Panc1 (cell line): ENCODE measurements around the gene ZNF516. TPM values are rescaled to one million over a fixed set of nuclear protein-coding genes. Genes with fewer than 3 reads are reported as not detected.

Experiments used
- ATAC-seq: fragments of 200-7000 bp; cut with Tn5 transposase; 2 replicates; pipeline ENCODE4 v1.9.1; 2020; ENCODE audit warnings: mild to moderate bottlenecking, moderate library complexity
- BruUV-seq: library from RNA; stranded (reverse); fragments of 400-500 nt; replicated peaks from 2 replicates; lab custom pipeline; 2021; lab: Mats Ljungman, UMichigan
- CTCF ChIA-PET: fragments of 300-600 bp; sonication (Branson Sonifier 250); formaldehyde crosslinking; loops from one replicate; lab custom pipeline; 2022; ENCODE audit warnings: antibody characterized with exemption; lab: Charles Lee
- POLR2A ChIA-PET: fragments of 300-600 bp; sonication (Branson Sonifier 250); formaldehyde crosslinking; loops from one replicate; lab custom pipeline; 2022; ENCODE audit warnings: antibody characterized with exemption; lab: Charles Lee
- DNase-seq: peaks from one replicate; pipeline ENCODE4 v3.0.0-alpha.2; 2010; ENCODE audit warnings: low read depth, low spot score
- H3K27ac ChIP-seq: 2 replicates; pipeline ENCODE4 v1.5.1; 2011; ENCODE audit warnings: mild to moderate bottlenecking, low read length, inconsistent platforms
- H3K27me3 ChIP-seq: fragments of 200-500 bp; sonication (Bioruptor generic); 2 replicates; pipeline ENCODE4 v1.6.0; 2014; ENCODE audit warnings: low read length, inconsistent platforms; ENCODE audit not compliant: control insufficient read depth, insufficient read depth
- H3K36me3 ChIP-seq: fragments of 200-500 bp; sonication (Bioruptor generic); 2 replicates; pipeline ENCODE4 v1.5.1; 2014; ENCODE audit warnings: inconsistent platforms, mild to moderate bottlenecking, low read length, moderate library complexity; ENCODE audit not compliant: control insufficient read depth, insufficient read depth
- H3K4me1 ChIP-seq: 2 replicates; pipeline ENCODE4 v1.5.1; 2011; ENCODE audit warnings: inconsistent platforms, mild to moderate bottlenecking, low read length, moderate library complexity; ENCODE audit not compliant: control insufficient read depth, insufficient read depth
- H3K4me3 ChIP-seq, 2 experiments: 2 replicates each; pipeline ENCODE4 v1.5.1; 2011 to 2012; ENCODE audit warnings: low read depth in 2 of 2, low read length in 2 of 2, mild to moderate bottlenecking in 2 of 2, inconsistent platforms in 1 of 2, moderate library complexity in 1 of 2
- H3K9me3 ChIP-seq: fragments of 200-500 bp; sonication (Bioruptor generic); 2 replicates; pipeline ENCODE4 v1.5.1; 2014; ENCODE audit warnings: low read depth, mild to moderate bottlenecking, inconsistent platforms, low read length, moderate library complexity; ENCODE audit not compliant: control insufficient read depth, insufficient read depth
- POLR2AphosphoS5 ChIP-seq: IDR thresholded peaks from 2 replicates; pipeline ENCODE4 v1.6.1; 2012; ENCODE audit warnings: mild to moderate bottlenecking, low read depth, low read length, moderate library complexity
- REST ChIP-seq, 2 experiments: IDR thresholded peaks; 2 replicates each; pipeline ENCODE4 v1.6.1; 2011 to 2012; ENCODE audit warnings: low read depth in 2 of 2, control low read depth in 1 of 2, low read length in 1 of 2, mild to moderate bottlenecking in 1 of 2, moderate library complexity in 1 of 2; ENCODE audit not compliant: insufficient read depth in 1 of 2
- SIN3A ChIP-seq: IDR thresholded peaks from 2 replicates; pipeline ENCODE4 v1.6.1; 2012; ENCODE audit warnings: low read depth, mild to moderate bottlenecking, low read length, moderate library complexity, borderline replicate concordance; ENCODE audit not compliant: insufficient read depth
- TCF7L2 ChIP-seq: IDR thresholded peaks from 2 replicates; pipeline ENCODE4 v1.6.1; 2011; ENCODE audit warnings: mild to moderate bottlenecking, low read depth, low read length, inconsistent platforms
- in situ Hi-C: cut with HindIII; loops from 2 replicates; pipeline ENCODE4 v1.10.0; 2016; ENCODE audit warnings: low sequenced_read_pairs, low pct_unique_long_range_greater_than_20kb
- intact Hi-C: fragments of 100-400 bp; cut with micrococcal nuclease; formaldehyde crosslinking; loops from one replicate; pipeline ENCODE4 v1.10.0; 2022; ENCODE audit not compliant: unreplicated experiment
- total RNA-seq: library from RNA; stranded (reverse); gene quantifications from one replicate; pipeline ENCODE4 v1.2.1, GENCODE V29; 2021; ENCODE audit not compliant: unreplicated experiment
- TF ChIP-seq, protein P1 (sequence below): fragments of 450-650 bp; IDR thresholded peaks from 2 replicates; pipeline ENCODE4 v1.5.1; 2017; ENCODE audit warnings: mild to moderate bottlenecking

ZNF516 gene
- total RNA-seq, 1 experiment from 2014 or later: 28.6 TPM

GRCh38 chr18:76436342-76436741 lies 58.7 kb downstream of the ZNF516 start:
- H3K36me3 ChIP-seq: no peaks in the 10 kb centered on the region
- H3K4me3 ChIP-seq: no peak overlapping the region
- ATAC-seq: no peak
- ChIA-PET POLR2A (no interaction called here), CTCF (no interaction called here)
- no TSS peak for BruUV-seq
- intact Hi-C loops (no loop called here), in situ Hi-C loops (no loop called here)
- no peak for DNase-seq
- no peaks in the 10 kb centered on the region for H3K27me3 ChIP-seq
- H3K27ac ChIP-seq: no peak overlapping the region
- no peak for TF ChIP-seq SIN3A
- no peak for TF ChIP-seq POLR2AphosphoS5
- no peak for TF ChIP-seq TCF7L2
- no peaks in the 10 kb centered on the region for H3K9me3 ChIP-seq
- no peaks in the 10 kb centered on the region for H3K4me1 ChIP-seq

GRCh38 chr18:76435316-76435989 lies 59.6 kb downstream of the ZNF516 start:
- no peaks in the 10 kb centered on the region for H3K4me1 ChIP-seq
- H3K4me3 ChIP-seq: no peak overlapping the region
- BruUV-seq: no TSS peak
- in situ Hi-C loops: no loop called here
- no peak overlapping the region for H3K27ac ChIP-seq
- TF ChIP-seq, protein P1, sequence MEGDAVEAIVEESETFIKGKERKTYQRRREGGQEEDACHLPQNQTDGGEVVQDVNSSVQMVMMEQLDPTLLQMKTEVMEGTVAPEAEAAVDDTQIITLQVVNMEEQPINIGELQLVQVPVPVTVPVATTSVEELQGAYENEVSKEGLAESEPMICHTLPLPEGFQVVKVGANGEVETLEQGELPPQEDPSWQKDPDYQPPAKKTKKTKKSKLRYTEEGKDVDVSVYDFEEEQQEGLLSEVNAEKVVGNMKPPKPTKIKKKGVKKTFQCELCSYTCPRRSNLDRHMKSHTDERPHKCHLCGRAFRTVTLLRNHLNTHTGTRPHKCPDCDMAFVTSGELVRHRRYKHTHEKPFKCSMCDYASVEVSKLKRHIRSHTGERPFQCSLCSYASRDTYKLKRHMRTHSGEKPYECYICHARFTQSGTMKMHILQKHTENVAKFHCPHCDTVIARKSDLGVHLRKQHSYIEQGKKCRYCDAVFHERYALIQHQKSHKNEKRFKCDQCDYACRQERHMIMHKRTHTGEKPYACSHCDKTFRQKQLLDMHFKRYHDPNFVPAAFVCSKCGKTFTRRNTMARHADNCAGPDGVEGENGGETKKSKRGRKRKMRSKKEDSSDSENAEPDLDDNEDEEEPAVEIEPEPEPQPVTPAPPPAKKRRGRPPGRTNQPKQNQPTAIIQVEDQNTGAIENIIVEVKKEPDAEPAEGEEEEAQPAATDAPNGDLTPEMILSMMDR: no peak
- TF ChIP-seq SIN3A (no peak), TCF7L2 (no peak), POLR2AphosphoS5 (no peak), REST (IDR thresholded peaks at IDR 0.05; ENCODE audit: insufficient read depth in 1 of 2, low read depth in 2 of 2, low read length in 1 of 2) (no peak)
- no peaks in the 10 kb centered on the region for H3K27me3 ChIP-seq
- ChIA-PET CTCF (no interaction called here), POLR2A (interaction anchor here (0.6 kb wide), 1 partner anchor 29 kb away, joined by 3 read pairs; no protein-coding TSS in a partner anchor)
- DNase-seq: no peak
- no peaks in the 10 kb centered on the region for H3K9me3 ChIP-seq
- no peaks in the 10 kb centered on the region for H3K36me3 ChIP-seq
- no peak for ATAC-seq
- intact Hi-C loops: no loop called here

- Histone ChIP-seq H3K27ac (no peak overlapping the region), H3K4me1 (no peaks in the 10 kb centered on the region), H3K9me3 (no peaks in the 10 kb centered on the region), H3K27me3 (no peaks in the 10 kb centered on the region), H3K4me3 (no peak overlapping the region), H3K36me3 (no peaks in the 10 kb centered on the region)
- no TSS peak for BruUV-seq
- DNase-seq (no peak), ATAC-seq (no peak)
- in situ Hi-C loops (no loop called here), intact Hi-C loops (no loop called here)
- TF ChIP-seq, protein P1: no peak
- TF ChIP-seq REST (IDR thresholded peaks at IDR 0.05; ENCODE audit: insufficient read depth in 1 of 2, low read depth in 2 of 2, low read length in 1 of 2) (no peak), SIN3A (no peak), TCF7L2 (no peak), POLR2AphosphoS5 (no peak)
- ChIA-PET POLR2A (interaction anchor here (0.6 kb wide), 1 partner anchor 30 kb away, joined by 3 read pairs; no protein-coding TSS in a partner anchor), CTCF (no interaction called here)
Measured at GRCh38 chr18:76434452-76434851, 60.6 kb downstream of the ZNF516 start.
